ENCODE results near the gene PSMD8.

GRCh38 chr19:38384209-38385027 lies 10.0 kb downstream of the PSMD8 start:
- TF ChIP-seq FOXK2 (IDR thresholded peaks at IDR 0.05), result no peak
- TF ChIP-seq BHLHE40 (IDR thresholded peaks at IDR 0.05; ENCODE audit: borderline replicate concordance), result no peak
- TF ChIP-seq FOXA1 (IDR thresholded peaks at IDR 0.05), result no peak
- TF ChIP-seq SUZ12 (IDR thresholded peaks at IDR 0.05), result no peak
- TF ChIP-seq FOXM1 (IDR thresholded peaks at IDR 0.05; ENCODE audit: borderline replicate concordance), result no peak
- TF ChIP-seq L3MBTL2 (conservative IDR thresholded peaks at IDR 0.05), result no peak
- TF ChIP-seq TARDBP (IDR thresholded peaks at IDR 0.05), result no peak

Data from HEK293T (cell line).